A549 (cell line): ENCODE measurements around the gene MANSC4. TPM values are rescaled to one million over a fixed set of nuclear protein-coding genes. Genes with fewer than 3 reads are reported as not detected.
"Not testable (repeated sequence)": the region's sequence is repeated elsewhere in the genome, so short reads cannot be mapped to it uniquely, and the experiment has no call there.

Experiments
- ATAC-seq, 2 experiments: fragments of 200-7000 bp in 1 of 2; fragments of >200 bp in 1 of 2; cut with Nextera tagmentation in 1 of 2; cut with Tn5 transposase in 1 of 2; 3 replicates each; pipeline versions ENCODE4 v1.8.0 to v1.9.1; 2018 to 2020; ENCODE audit warnings: mild to moderate bottlenecking in 1 of 2, moderate library complexity in 1 of 2
- CTCF ChIA-PET: fragments of 300-600 bp; sonication (Branson Sonifier 250); formaldehyde crosslinking; extraction: SDS; loops from one replicate; lab custom pipeline; 2021; ENCODE audit warnings: antibody characterized with exemption, inconsistent platforms; lab: Yijun Ruan, JAX
- POLR2A ChIA-PET: fragments of 350-600 bp; formaldehyde crosslinking; extraction: SDS; loops from one replicate; lab custom pipeline; 2021; ENCODE audit warnings: antibody characterized with exemption, inconsistent platforms; lab: Yijun Ruan, JAX
- DNase-seq, 2 experiments: peaks; one replicate each; pipeline versions ENCODE4 v3.0.0 to v3.0.0-alpha.2; 2011 to 2016; ENCODE audit warnings: low read depth in 1 of 2, low spot score in 1 of 2
- FAIRE-seq: peaks from 2 replicates; lab custom pipeline; 2011; peaks lifted over from hg19 to GRCh38; lab: Jason Lieb, UNC
- H3K27ac ChIP-seq, 2 experiments: fragments of >200 bp; sonication (Bioruptor Twin); formaldehyde crosslinking; 3 replicates each; pipeline ENCODE4 v1.5.1; 2016 to 2017
- H3K4me1 ChIP-seq: fragments of >200 bp; sonication (Bioruptor Twin); formaldehyde crosslinking; 3 replicates; pipeline ENCODE4 v1.6.1; 2016
- H3K4me2 ChIP-seq: fragments of >200 bp; sonication (Bioruptor Twin); formaldehyde crosslinking; 3 replicates; pipeline ENCODE4 v1.6.1; 2016
- H3K4me3 ChIP-seq: fragments of >200 bp; sonication (Bioruptor Twin); formaldehyde crosslinking; 3 replicates; pipeline ENCODE4 v1.5.1; 2016
- H3K9me3 ChIP-seq: fragments of >200 bp; sonication (Bioruptor Twin); formaldehyde crosslinking; 3 replicates; pipeline ENCODE4 v1.6.1; 2016
- BCL3 ChIP-seq: fragments of >200 bp; sonication (Bioruptor Twin); formaldehyde crosslinking; IDR thresholded peaks from 3 replicates; pipeline ENCODE4 v1.6.1; 2016
- CBX2 ChIP-seq: fragments of 200-600 bp; sonication (generic); IDR thresholded peaks from 2 replicates; pipeline ENCODE4 v1.6.1; 2016; ENCODE audit warnings: low read depth, mild to moderate bottlenecking, borderline replicate concordance
- EHMT2 ChIP-seq: fragments of 200-600 bp; sonication (generic); IDR thresholded peaks from 2 replicates; pipeline ENCODE4 v1.6.1; 2016; ENCODE audit warnings: antibody characterized with exemption, low read depth, mild to moderate bottlenecking, moderate library complexity
- FOSL2 ChIP-seq, 2 experiments: fragments of 450-650 bp in 1 of 2; fragments of >200 bp in 1 of 2; sonication (Bioruptor Twin) in 1 of 2; formaldehyde crosslinking; IDR thresholded peaks; 2 replicates each; pipeline versions ENCODE4 v1.5.0 to v1.6.1; 2016 to 2020; ENCODE audit warnings: mild to moderate bottlenecking in 1 of 2, moderate library complexity in 1 of 2
- HDAC2 ChIP-seq: fragments of 200-600 bp; sonication (generic); IDR thresholded peaks from 2 replicates; pipeline ENCODE4 v1.6.1; 2016
- HEYL ChIP-seq: fragments of 250-450 bp; sonication (Bioruptor Pico); IDR thresholded peaks from 2 replicates; pipeline ENCODE4 v1.8.0; 2021; ENCODE audit warnings: mild to moderate bottlenecking, moderate library complexity
- HOXA7 ChIP-seq: fragments of 250-450 bp; sonication (Bioruptor Pico); IDR thresholded peaks from 2 replicates; pipeline ENCODE4 v1.5.0; 2020; ENCODE audit warnings: mild to moderate bottlenecking, moderate library complexity
- HOXB13 ChIP-seq: fragments of 250-450 bp; sonication (Bioruptor Pico); IDR thresholded peaks from 2 replicates; pipeline ENCODE4 v1.5.0; 2020; ENCODE audit warnings: low read depth, mild to moderate bottlenecking, moderate library complexity
- JUNB ChIP-seq: fragments of >200 bp; sonication (Bioruptor Twin); formaldehyde crosslinking; IDR thresholded peaks from 2 replicates; pipeline ENCODE4 v1.6.1; 2016
- MAFK ChIP-seq: fragments of 450-650 bp; IDR thresholded peaks from 2 replicates; pipeline ENCODE4 v1.6.1; 2014; ENCODE audit not compliant: partially characterized antibody
- RARB ChIP-seq: fragments of 250-450 bp; sonication (Bioruptor Pico); IDR thresholded peaks from 2 replicates; pipeline ENCODE4 v1.8.0; 2021; ENCODE audit warnings: mild to moderate bottlenecking, moderate library complexity
- RCOR1 ChIP-seq: fragments of 150-350 bp; IDR thresholded peaks from 2 replicates; pipeline ENCODE4 v1.6.1; 2014; ENCODE audit warnings: antibody characterized with exemption, low read length, low read depth
- RNF2 ChIP-seq: fragments of 200-600 bp; sonication (generic); IDR thresholded peaks from 2 replicates; pipeline ENCODE4 v1.6.1; 2016; ENCODE audit warnings: low read depth, mild to moderate bottlenecking, antibody characterized with exemption, moderate library complexity, borderline replicate concordance
- ZFP36 ChIP-seq: fragments of 450-650 bp; IDR thresholded peaks from 2 replicates; pipeline ENCODE4 v1.6.1; 2014; ENCODE audit warnings: borderline replicate concordance; ENCODE audit not compliant: partially characterized antibody
- ZNF302 ChIP-seq: fragments of 250-450 bp; sonication (Bioruptor Pico); IDR thresholded peaks from 2 replicates; pipeline ENCODE4 v1.9.0; 2021; ENCODE audit warnings: inconsistent platforms, mild to moderate bottlenecking, moderate library complexity
- ZSCAN20 ChIP-seq: fragments of 250-450 bp; sonication (Bioruptor Pico); IDR thresholded peaks from 2 replicates; pipeline ENCODE4 v1.8.0; 2022; ENCODE audit warnings: mild to moderate bottlenecking, moderate library complexity
- WGBS: methylation state at CpG from one replicate; pipeline ENCODE4 v1.1.6; 2017; ENCODE audit errors: missing lambda C conversion rate; 5-methylcytosine and 5-hydroxymethylcytosine counted together
- polyA plus RNA-seq, 4 experiments: library from polyadenylated mRNA; depleted of rRNA in 3 of 4; stranded (reverse); fragments of >200 nt; fragmentation: RNase III in 1 of 4; extraction: RNeasy Plus Mini Kit Qiagen cat#74134 plus additional on column Dnase treatment in 1 of 4; gene quantifications; 2 replicates in 3 of 4; 3 replicates in 1 of 4; pipeline ENCODE4 v1.2.3, GENCODE V29; 2011 to 2017
- TF ChIP-seq, protein P1 (sequence below): fragments of >200 bp; sonication (Bioruptor Twin); formaldehyde crosslinking; IDR thresholded peaks from 2 replicates; pipeline ENCODE4 v1.6.1; 2016
- TF ChIP-seq, protein P2 (sequence below): fragments of 150-350 bp; IDR thresholded peaks from 2 replicates; pipeline ENCODE4 v1.6.1; 2014; ENCODE audit warnings: low read depth, mild to moderate bottlenecking, low read length
- TF ChIP-seq, protein P3 (sequence below): fragments of 250-450 bp; sonication (Bioruptor Pico); IDR thresholded peaks from 2 replicates; pipeline ENCODE4 v1.5.0; 2021; ENCODE audit warnings: mild to moderate bottlenecking, moderate library complexity, borderline replicate concordance

The MANSC4 gene
- polyA plus RNA-seq, 2 of the 4 experiments (the other 2 are of a cell fraction) = 0.09 to 0.12 TPM

GRCh38 chr12:27751386-27752047 lies 28.5 kb downstream of the MANSC4 start (continued):
- no peak for TF ChIP-seq RNF2
- TF ChIP-seq RCOR1 = no peak
- TF ChIP-seq JUNB = 0 out of 2 replicates have a peak, but pooled peaks have one; percentile 15
- TF ChIP-seq, protein P1, sequence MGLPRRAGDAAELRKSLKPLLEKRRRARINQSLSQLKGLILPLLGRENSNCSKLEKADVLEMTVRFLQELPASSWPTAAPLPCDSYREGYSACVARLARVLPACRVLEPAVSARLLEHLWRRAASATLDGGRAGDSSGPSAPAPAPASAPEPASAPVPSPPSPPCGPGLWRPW = no peak
- TF ChIP-seq RARB (CRISPR knock-in tag) = no peak

DNA sequence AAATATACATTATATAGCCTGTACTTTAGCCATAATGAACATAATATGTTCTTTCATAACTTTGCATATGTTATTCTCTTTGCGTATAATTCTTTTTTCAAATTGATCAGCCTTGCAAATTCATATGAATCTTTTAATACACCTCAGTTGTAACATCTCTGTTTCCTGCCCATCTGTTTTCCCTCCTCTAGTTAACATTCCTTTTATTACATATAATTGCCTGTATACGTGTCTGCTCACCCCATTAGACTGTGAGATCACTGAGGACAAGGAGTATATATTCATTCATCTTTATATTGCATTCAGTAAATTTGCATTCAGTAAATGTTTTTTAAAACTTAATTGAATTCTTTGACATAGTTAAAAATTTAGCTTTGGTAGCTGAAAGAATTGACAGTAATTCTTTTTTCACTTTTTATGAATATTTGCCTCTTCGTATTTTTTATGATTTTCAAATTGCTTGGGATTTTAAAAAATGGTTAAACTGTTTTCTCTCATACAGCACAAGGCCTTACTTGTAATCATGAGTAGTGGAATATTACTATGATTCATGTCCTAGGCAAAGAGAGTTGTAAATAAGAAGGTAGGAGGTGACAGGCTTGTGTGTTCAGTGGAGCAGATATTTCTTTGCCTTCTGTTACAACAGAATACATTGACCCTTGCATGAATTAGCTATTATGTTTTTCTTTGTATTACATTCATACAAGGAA lies 32.8 kb downstream of the MANSC4 start:
- CTCF ChIA-PET = interaction anchor here (2.0 to 3.3 kb wide), 3 partner anchors 13 to 73 kb away, joined by 6 to 19 read pairs (median 6); no protein-coding TSS in a partner anchor
- DNase-seq (peak; percentile 31 to 53), ATAC-seq (peak; percentile 76 to 90), FAIRE-seq (no peak)
- H3K4me1 ChIP-seq = peaks cover 56% of the 10 kb centered on the region
- POLR2A ChIA-PET = no interaction called here
- H3K27ac ChIP-seq = peak overlapping the region; percentile 81 to 82
- no peak overlapping the region for H3K4me3 ChIP-seq
- WGBS = 62% methylated on average over 3 of the region's 3 CpGs
- H3K9me3 ChIP-seq = no peaks in the 10 kb centered on the region
- peak overlapping the region; percentile 79 for H3K4me2 ChIP-seq
- TF ChIP-seq EHMT2 (no peak), CBX2 (no peak), RCOR1 (no peak), BCL3 (no peak), FOSL2 (IDR thresholded peaks at IDR 0.05) (no peak), FOSL2 (CRISPR knock-in tag; IDR thresholded peaks at IDR 0.05) (0 out of 2 replicates have a peak, but pooled peaks have one; percentile 31), HOXA7 (no peak)
- TF ChIP-seq, protein P2, sequence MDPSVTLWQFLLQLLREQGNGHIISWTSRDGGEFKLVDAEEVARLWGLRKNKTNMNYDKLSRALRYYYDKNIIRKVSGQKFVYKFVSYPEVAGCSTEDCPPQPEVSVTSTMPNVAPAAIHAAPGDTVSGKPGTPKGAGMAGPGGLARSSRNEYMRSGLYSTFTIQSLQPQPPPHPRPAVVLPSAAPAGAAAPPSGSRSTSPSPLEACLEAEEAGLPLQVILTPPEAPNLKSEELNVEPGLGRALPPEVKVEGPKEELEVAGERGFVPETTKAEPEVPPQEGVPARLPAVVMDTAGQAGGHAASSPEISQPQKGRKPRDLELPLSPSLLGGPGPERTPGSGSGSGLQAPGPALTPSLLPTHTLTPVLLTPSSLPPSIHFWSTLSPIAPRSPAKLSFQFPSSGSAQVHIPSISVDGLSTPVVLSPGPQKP = no peak
- TF ChIP-seq, all 56 proteins: peak for 1

DNA sequence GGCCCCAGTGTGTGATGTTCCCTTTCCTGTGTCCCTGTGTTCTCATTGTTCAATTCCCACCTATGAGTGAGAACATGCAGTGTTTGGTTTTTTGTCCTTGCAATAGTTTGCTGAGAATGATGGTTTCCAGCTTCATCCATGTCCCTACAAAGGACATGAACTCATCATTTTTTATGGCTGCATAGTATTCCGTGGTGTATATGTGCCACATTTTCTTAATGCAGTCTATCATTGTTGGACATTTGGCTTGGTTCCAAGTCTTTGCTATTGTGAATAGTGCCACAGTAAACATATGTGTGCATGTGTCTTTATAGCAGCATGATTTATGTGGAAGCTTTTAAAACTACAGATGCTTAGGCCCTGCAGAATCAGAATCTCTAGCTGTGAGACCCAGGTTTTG lies 34.3 kb downstream of the MANSC4 start:
- CTCF ChIA-PET = interaction anchor here (0.6 to 3.3 kb wide), 4 partner anchors 11 to 737 kb away, joined by 3 to 19 read pairs (median 6); no protein-coding TSS in a partner anchor
- peaks cover 46% of the 10 kb centered on the region for H3K4me1 ChIP-seq
- POLR2A ChIA-PET, H3K27ac ChIP-seq, DNase-seq, H3K9me3 ChIP-seq, ATAC-seq, H3K4me3 ChIP-seq, H3K4me2 ChIP-seq, FAIRE-seq: not testable (repeated sequence)
- WGBS = 100% methylated on average over 1 of the region's 1 CpG

GRCh38 chr12:27743601-27744000 lies 36.4 kb downstream of the MANSC4 start:
- H3K27ac ChIP-seq = no peak overlapping the region
- ATAC-seq = no peak
- H3K4me1 ChIP-seq = peaks cover 29% of the 10 kb centered on the region
- no peak overlapping the region for H3K4me2 ChIP-seq
- H3K9me3 ChIP-seq = no peaks in the 10 kb centered on the region
- CTCF ChIA-PET = no interaction called here
- TF ChIP-seq MAFK = no peak
- no peak for TF ChIP-seq RNF2
- TF ChIP-seq HEYL = no peak
- TF ChIP-seq JUNB = no peak
- TF ChIP-seq, protein P3, sequence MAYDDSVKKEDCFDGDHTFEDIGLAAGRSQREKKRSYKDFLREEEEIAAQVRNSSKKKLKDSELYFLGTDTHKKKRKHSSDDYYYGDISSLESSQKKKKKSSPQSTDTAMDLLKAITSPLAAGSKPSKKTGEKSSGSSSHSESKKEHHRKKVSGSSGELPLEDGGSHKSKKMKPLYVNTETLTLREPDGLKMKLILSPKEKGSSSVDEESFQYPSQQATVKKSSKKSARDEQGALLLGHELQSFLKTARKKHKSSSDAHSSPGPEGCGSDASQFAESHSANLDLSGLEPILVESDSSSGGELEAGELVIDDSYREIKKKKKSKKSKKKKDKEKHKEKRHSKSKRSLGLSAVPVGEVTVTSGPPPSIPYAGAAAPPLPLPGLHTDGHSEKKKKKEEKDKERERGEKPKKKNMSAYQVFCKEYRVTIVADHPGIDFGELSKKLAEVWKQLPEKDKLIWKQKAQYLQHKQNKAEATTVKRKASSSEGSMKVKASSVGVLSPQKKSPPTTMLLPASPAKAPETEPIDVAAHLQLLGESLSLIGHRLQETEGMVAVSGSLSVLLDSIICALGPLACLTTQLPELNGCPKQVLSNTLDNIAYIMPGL = no peak
- no peak for TF ChIP-seq ZFP36
- TF ChIP-seq ZSCAN20 (CRISPR knock-in tag) = no peak
- TF ChIP-seq HOXB13 (CRISPR knock-in tag) = no peak
- no peak for TF ChIP-seq HDAC2
- TF ChIP-seq CBX2 = no peak
- no peak for TF ChIP-seq ZNF302 (CRISPR knock-in tag)
- H3K4me3 ChIP-seq = no peak overlapping the region
- no peak for FAIRE-seq
- POLR2A ChIA-PET = no interaction called here
- WGBS = 93% methylated on average over 5 of the region's 5 CpGs
- DNase-seq = no peak

DNA sequence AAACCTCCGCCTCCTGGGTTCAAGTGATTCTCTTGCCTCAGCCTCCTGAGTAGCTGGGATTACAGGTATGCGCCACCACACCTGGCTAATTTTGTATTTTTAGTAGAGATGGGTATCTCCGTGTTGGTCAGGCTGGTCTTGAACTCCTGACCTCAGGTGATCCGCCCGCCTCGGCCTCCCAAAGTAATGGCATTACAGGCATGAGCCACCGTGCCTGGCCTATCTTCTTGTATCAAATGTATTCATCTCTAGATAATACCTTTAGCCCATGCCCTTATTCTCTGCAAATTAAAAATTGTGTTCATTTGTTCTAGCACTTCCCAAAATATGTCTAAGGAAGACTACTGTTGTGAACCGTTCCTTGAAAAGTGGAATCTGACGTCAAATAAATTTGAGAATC lies 45.7 kb downstream of the MANSC4 start:
- H3K9me3 ChIP-seq, H3K4me1 ChIP-seq, H3K4me3 ChIP-seq, H3K4me2 ChIP-seq, H3K27ac ChIP-seq, ATAC-seq, POLR2A ChIA-PET, DNase-seq, FAIRE-seq: not testable (repeated sequence)
- CTCF ChIA-PET = interaction anchor here (0.6 to 3.6 kb wide), 7 partner anchors 7 to 1138 kb away, joined by 3 to 22 read pairs (median 7); partner anchors contain the start of gene CCDC91
- WGBS = 93% methylated on average over 9 of the region's 9 CpGs
